Measurements from ENCODE around the gene OR2G6. TPM values are rescaled to one million over a fixed set of nuclear protein-coding genes. Genes with fewer than 3 reads are reported as not detected.
"Not testable (repeated sequence)": the region's sequence is repeated elsewhere in the genome, so short reads cannot be mapped to it uniquely, and the experiment has no call there.

The OR2G6 gene
- total RNA-seq = not detected
- not detected for polyA plus RNA-seq

DNA sequence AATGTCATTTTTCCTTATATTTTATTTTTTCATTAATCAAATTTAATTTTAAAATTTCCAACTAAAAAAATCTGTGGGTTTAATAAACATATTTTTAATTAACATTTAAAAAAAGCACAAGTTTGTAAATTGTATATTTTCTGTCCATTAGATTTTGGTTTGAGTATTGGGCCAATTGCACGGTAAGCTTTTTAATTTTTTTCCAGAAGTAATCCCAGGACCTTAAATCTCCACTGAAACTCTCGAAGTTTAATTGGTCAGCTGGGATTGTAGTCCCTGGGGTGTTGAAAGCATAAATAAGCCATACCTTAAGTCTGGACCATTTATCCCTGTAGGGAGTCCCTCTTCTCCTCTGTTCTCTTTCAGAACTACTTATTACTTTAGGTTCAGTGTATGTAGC is at the start of gene OR2G6:
Gene OR2G6, plus strand, starts transcription at position 301 of the 400 bp plus-strand sequence. CDS start 13,574 bp downstream, outside the sequence.
- not testable (repeated sequence) for H3K4me3 ChIP-seq (ENCODE audit: low read depth in 1 of 3, low read length in 3 of 3); H3K9ac ChIP-seq (ENCODE audit: low read depth in 1 of 2, low read length in 2 of 2); H3K4me1 ChIP-seq (ENCODE audit: control insufficient read depth in 4 of 4, insufficient read depth in 4 of 4, low read length in 3 of 4); H3K9me3 ChIP-seq (ENCODE audit: control insufficient read depth in 4 of 4, low read length in 3 of 4); H3K27me3 ChIP-seq (ENCODE audit: control insufficient read depth in 4 of 4, insufficient read depth in 4 of 4, low read length in 3 of 4); H3K27ac ChIP-seq (ENCODE audit: low read depth in 1 of 2, low read length in 2 of 2); H3K36me3 ChIP-seq (ENCODE audit: control insufficient read depth in 4 of 4, insufficient read depth in 3 of 4, low read depth in 1 of 4, low read length in 3 of 4); DNase-seq (ENCODE audit: low spot score)
- no CpG with 5 or more reads among the region's 2 CpGs for WGBS

DNA sequence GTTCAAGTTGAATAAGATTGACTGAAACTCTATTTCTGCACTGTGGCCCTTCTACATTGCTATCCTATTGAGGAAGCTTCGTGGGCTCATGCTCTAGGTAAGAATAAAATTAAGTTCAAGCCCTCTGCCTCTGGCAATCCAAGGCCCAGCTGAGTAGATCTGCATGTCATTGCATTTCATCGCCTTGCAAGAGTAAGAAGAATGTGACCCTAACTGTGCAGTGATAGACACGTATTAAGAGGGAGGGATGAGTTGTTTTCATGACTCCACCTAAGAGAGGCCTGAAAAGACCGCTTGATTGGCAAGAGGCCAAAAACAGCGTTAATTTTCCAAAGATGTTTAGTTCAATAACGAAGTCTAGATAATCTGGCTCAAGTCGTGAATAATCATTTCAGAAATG is 48.8 kb upstream of the OR2G6 start:
- H3K9ac ChIP-seq (ENCODE audit: low read depth in 1 of 2, low read length in 2 of 2); H3K4me3 ChIP-seq (ENCODE audit: low read depth in 1 of 3, low read length in 3 of 3); H3K36me3 ChIP-seq (ENCODE audit: control insufficient read depth in 4 of 4, insufficient read depth in 3 of 4, low read depth in 1 of 4, low read length in 3 of 4); H3K27ac ChIP-seq (ENCODE audit: low read depth in 1 of 2, low read length in 2 of 2); H3K9me3 ChIP-seq (ENCODE audit: control insufficient read depth in 4 of 4, low read length in 3 of 4); H3K27me3 ChIP-seq (ENCODE audit: control insufficient read depth in 4 of 4, insufficient read depth in 4 of 4, low read length in 3 of 4); DNase-seq (ENCODE audit: low spot score); H3K4me1 ChIP-seq (ENCODE audit: control insufficient read depth in 4 of 4, insufficient read depth in 4 of 4, low read length in 3 of 4): not testable (repeated sequence)
- 67% methylated on average over 7 of the region's 7 CpGs for WGBS

- no peaks in the 10 kb centered on the region for H3K36me3 ChIP-seq (ENCODE audit: control insufficient read depth in 4 of 4, insufficient read depth in 3 of 4, low read depth in 1 of 4, low read length in 3 of 4)
- no peaks in the 10 kb centered on the region for H3K4me1 ChIP-seq (ENCODE audit: control insufficient read depth in 4 of 4, insufficient read depth in 4 of 4, low read length in 3 of 4)
- H3K9ac ChIP-seq (ENCODE audit: low read depth in 1 of 2, low read length in 2 of 2) = no peak overlapping the region
- TF ChIP-seq TAF1 (conservative IDR thresholded peaks at IDR 0.05) (no peak), JUND (IDR thresholded peaks at IDR 0.05) (no peak), FOXA1 (IDR thresholded peaks at IDR 0.05) (no peak), GABPA (IDR thresholded peaks at IDR 0.05 in 1 of 2, conservative IDR thresholded peaks at IDR 0.05 in 1 of 2) (no peak), RXRA (IDR thresholded peaks at IDR 0.05) (no peak), HNF4G (IDR thresholded peaks at IDR 0.05) (no peak), YY1 (IDR thresholded peaks at IDR 0.05) (no peak), NR2F2 (IDR thresholded peaks at IDR 0.05) (no peak), EGR1 (IDR thresholded peaks at IDR 0.05; ENCODE audit: low read depth in 2 of 2) (no peak), SP1 (IDR thresholded peaks at IDR 0.05) (no peak), HNF4A (conservative IDR thresholded peaks at IDR 0.05) (no peak), RAD21 (IDR thresholded peaks at IDR 0.05) (no peak), CTCF (IDR thresholded peaks at IDR 0.05; ENCODE audit: low read depth, low read length, missing input control) (no peak), FOXA2 (IDR thresholded peaks at IDR 0.05) (no peak), ZBTB33 (IDR thresholded peaks at IDR 0.05) (no peak)
- TF ChIP-seq, protein P1, sequence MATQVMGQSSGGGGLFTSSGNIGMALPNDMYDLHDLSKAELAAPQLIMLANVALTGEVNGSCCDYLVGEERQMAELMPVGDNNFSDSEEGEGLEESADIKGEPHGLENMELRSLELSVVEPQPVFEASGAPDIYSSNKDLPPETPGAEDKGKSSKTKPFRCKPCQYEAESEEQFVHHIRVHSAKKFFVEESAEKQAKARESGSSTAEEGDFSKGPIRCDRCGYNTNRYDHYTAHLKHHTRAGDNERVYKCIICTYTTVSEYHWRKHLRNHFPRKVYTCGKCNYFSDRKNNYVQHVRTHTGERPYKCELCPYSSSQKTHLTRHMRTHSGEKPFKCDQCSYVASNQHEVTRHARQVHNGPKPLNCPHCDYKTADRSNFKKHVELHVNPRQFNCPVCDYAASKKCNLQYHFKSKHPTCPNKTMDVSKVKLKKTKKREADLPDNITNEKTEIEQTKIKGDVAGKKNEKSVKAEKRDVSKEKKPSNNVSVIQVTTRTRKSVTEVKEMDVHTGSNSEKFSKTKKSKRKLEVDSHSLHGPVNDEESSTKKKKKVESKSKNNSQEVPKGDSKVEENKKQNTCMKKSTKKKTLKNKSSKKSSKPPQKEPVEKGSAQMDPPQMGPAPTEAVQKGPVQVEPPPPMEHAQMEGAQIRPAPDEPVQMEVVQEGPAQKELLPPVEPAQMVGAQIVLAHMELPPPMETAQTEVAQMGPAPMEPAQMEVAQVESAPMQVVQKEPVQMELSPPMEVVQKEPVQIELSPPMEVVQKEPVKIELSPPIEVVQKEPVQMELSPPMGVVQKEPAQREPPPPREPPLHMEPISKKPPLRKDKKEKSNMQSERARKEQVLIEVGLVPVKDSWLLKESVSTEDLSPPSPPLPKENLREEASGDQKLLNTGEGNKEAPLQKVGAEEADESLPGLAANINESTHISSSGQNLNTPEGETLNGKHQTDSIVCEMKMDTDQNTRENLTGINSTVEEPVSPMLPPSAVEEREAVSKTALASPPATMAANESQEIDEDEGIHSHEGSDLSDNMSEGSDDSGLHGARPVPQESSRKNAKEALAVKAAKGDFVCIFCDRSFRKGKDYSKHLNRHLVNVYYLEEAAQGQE (IDR thresholded peaks at IDR 0.05) = no peak
- TF ChIP-seq, protein P2, sequence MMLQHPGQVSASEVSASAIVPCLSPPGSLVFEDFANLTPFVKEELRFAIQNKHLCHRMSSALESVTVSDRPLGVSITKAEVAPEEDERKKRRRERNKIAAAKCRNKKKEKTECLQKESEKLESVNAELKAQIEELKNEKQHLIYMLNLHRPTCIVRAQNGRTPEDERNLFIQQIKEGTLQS (IDR thresholded peaks at IDR 0.05) = no peak
- H3K27ac ChIP-seq (ENCODE audit: low read depth in 1 of 2, low read length in 2 of 2) = no peak overlapping the region
- H3K9me3 ChIP-seq (ENCODE audit: control insufficient read depth in 4 of 4, low read length in 3 of 4) = no peaks in the 10 kb centered on the region
- WGBS = 78% methylated on average over 4 of the region's 4 CpGs
- H3K4me3 ChIP-seq (ENCODE audit: low read depth in 1 of 3, low read length in 3 of 3) = no peak overlapping the region
- no peaks in the 10 kb centered on the region for H3K27me3 ChIP-seq (ENCODE audit: control insufficient read depth in 4 of 4, insufficient read depth in 4 of 4, low read length in 3 of 4)
- no peak for DNase-seq (ENCODE audit: low spot score)
Observed at GRCh38 chr1:248471154-248471553, 36.7 kb upstream of the OR2G6 start.

DNA sequence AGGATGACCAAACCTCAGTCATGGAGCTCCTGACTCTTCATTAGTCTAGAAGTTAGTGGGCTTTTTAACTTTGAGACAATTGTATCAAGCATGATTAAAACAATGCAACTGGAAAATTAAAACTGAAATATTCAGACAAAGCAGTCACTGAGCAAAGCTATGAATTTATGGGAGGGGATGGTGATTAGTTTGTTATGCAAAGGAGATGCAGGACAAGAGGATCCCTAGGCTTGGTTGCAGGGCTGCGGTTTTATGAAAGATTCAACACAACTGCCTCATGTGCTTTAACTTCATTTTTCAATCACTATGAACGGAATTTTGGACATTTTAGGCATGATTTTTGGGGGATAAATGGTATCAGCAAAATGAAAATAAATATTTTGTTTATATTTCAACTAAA is 35.8 kb upstream of the OR2G6 start:
- H3K9ac ChIP-seq (ENCODE audit: low read depth in 1 of 2, low read length in 2 of 2); DNase-seq (ENCODE audit: low spot score); H3K36me3 ChIP-seq (ENCODE audit: control insufficient read depth in 4 of 4, insufficient read depth in 3 of 4, low read depth in 1 of 4, low read length in 3 of 4); H3K4me1 ChIP-seq (ENCODE audit: control insufficient read depth in 4 of 4, insufficient read depth in 4 of 4, low read length in 3 of 4); H3K9me3 ChIP-seq (ENCODE audit: control insufficient read depth in 4 of 4, low read length in 3 of 4); H3K27ac ChIP-seq (ENCODE audit: low read depth in 1 of 2, low read length in 2 of 2); H3K27me3 ChIP-seq (ENCODE audit: control insufficient read depth in 4 of 4, insufficient read depth in 4 of 4, low read length in 3 of 4); H3K4me3 ChIP-seq (ENCODE audit: low read depth in 1 of 3, low read length in 3 of 3): not testable (repeated sequence)
- WGBS = 51% methylated on average over 2 of the region's 2 CpGs
